Erythroblast (primary cell): ENCODE data around the gene RNF115.

Experiments used
- GATA1 ChIP-seq: IDR thresholded peaks from 2 replicates; pipeline ENCODE4 v1.6.1; 2011; ENCODE audit warnings: low read depth, mild to moderate bottlenecking, control low read depth, low read length, moderate library complexity
- POLR2A ChIP-seq: IDR thresholded peaks from 2 replicates; pipeline ENCODE4 v1.6.1; 2011; ENCODE audit warnings: mild to moderate bottlenecking, low read length

DNA sequence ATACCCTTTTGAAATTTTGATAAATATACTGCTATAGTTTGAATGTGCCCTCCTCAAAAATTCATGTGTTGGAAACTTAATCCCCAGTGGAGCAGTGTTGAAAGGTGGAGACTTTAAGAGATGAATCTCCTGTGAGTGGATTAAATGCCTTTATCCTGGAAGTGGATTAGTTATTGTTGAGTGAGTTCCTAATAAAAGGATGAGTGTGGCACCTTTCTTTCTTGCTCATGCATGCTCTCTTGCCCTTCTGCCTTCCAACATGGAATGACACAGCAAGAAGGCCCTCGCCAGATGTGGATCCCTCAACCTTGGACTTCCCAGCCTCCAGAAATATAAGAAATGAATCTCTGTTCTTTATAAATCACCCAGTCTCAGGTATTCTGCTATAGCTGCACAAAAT is 52.8 kb downstream of the RNF115 start:
- TF ChIP-seq POLR2A (no peak), GATA1 (no peak)
